SK-N-SH (cell line): ENCODE data around the gene FOXF2. TPM values are rescaled to one million over a fixed set of nuclear protein-coding genes. Genes with fewer than 3 reads are reported as not detected.

ENCODE experiments used
- CTCF ChIA-PET: fragments of 300-600, 350-600 bp; formaldehyde crosslinking; extraction: SDS; loops from one replicate; lab custom pipeline; 2021; lab: Yijun Ruan, JAX
- POLR2A ChIA-PET: fragments of 350-600 bp; sonication (Branson Sonifier 250); formaldehyde crosslinking; extraction: SDS; loops from one replicate; lab custom pipeline; 2020; ENCODE audit warnings: antibody characterized with exemption, inconsistent platforms; lab: Yijun Ruan, JAX
- DNase-seq: peaks from one replicate; pipeline ENCODE4 v3.0.0; 2012
- H2AFZ ChIP-seq: fragments of 200-600 bp; sonication (generic); 2 replicates; pipeline ENCODE4 v1.8.1; 2016; ENCODE audit warnings: antibody characterized with exemption, mild to moderate bottlenecking, low read depth
- H3F3A ChIP-seq: fragments of 200-600 bp; sonication (generic); replicated peaks from 2 replicates; pipeline ENCODE3; 2016; ENCODE audit warnings: antibody characterized with exemption, mild to moderate bottlenecking; ENCODE audit not compliant: insufficient read depth
- H3K27ac ChIP-seq, 2 experiments: fragments of 200-500 bp in 1 of 2; fragments of 200-600 bp in 1 of 2; sonication (Bioruptor generic) in 1 of 2; sonication (generic), shearing (Covaris generic) in 1 of 2; 2 replicates each; pipeline versions ENCODE4 v1.5.1 to v1.6.1; 2014 to 2016; ENCODE audit warnings: low read depth in 2 of 2, inconsistent platforms in 1 of 2, low read length in 1 of 2, mild to moderate bottlenecking in 1 of 2, mixed read lengths in 1 of 2
- H3K27me3 ChIP-seq: fragments of 200-600 bp; sonication (generic), shearing (Covaris generic); 2 replicates; pipeline ENCODE4 v1.6.1; 2016; ENCODE audit warnings: mixed run types; ENCODE audit not compliant: insufficient read depth
- H3K36me3 ChIP-seq, 2 experiments: fragments of 200-500 bp in 1 of 2; fragments of 200-600 bp in 1 of 2; sonication (Bioruptor generic) in 1 of 2; sonication (generic) in 1 of 2; replicated peaks in 1 of 2; 2 replicates each; pipeline versions ENCODE3 to v1.5.1; 2014 to 2016; ENCODE audit warnings: low read length in 1 of 2, mild to moderate bottlenecking in 1 of 2; ENCODE audit not compliant: insufficient read depth in 2 of 2, control insufficient read depth in 1 of 2
- H3K4me1 ChIP-seq, 2 experiments: fragments of 200-500 bp in 1 of 2; fragments of 200-600 bp in 1 of 2; sonication (Bioruptor generic) in 1 of 2; sonication (generic), shearing (Covaris generic) in 1 of 2; 2 replicates each; pipeline versions ENCODE4 v1.5.1 to v1.6.1; 2014 to 2016; ENCODE audit warnings: low read depth in 1 of 2, low read length in 1 of 2, mixed run types in 1 of 2; ENCODE audit not compliant: insufficient read depth in 2 of 2, control insufficient read depth in 1 of 2
- H3K4me2 ChIP-seq: fragments of 200-600 bp; sonication (generic), shearing (Covaris generic); 2 replicates; pipeline ENCODE4 v1.6.1; 2017; ENCODE audit warnings: mixed run types
- H3K4me3 ChIP-seq, 2 experiments: fragments of 200-500 bp in 1 of 2; fragments of 200-600 bp in 1 of 2; sonication (Bioruptor generic) in 1 of 2; sonication (generic), shearing (Covaris generic) in 1 of 2; 2 replicates each; pipeline versions ENCODE4 v1.5.1 to v1.8.1; 2014 to 2016; ENCODE audit warnings: low read depth in 2 of 2, inconsistent platforms in 1 of 2, low read length in 1 of 2, mild to moderate bottlenecking in 1 of 2, mixed read lengths in 1 of 2, moderate library complexity in 1 of 2
- H3K79me2 ChIP-seq: fragments of 200-600 bp; sonication (generic); 2 replicates; pipeline ENCODE4 v1.8.1; 2017; ENCODE audit warnings: mild to moderate bottlenecking; ENCODE audit not compliant: insufficient read depth
- H3K9ac ChIP-seq: fragments of 200-600 bp; sonication (generic); 2 replicates; pipeline ENCODE4 v1.6.1; 2017; ENCODE audit warnings: mixed run types
- H3K9me2 ChIP-seq: fragments of 200-600 bp; sonication (generic); 2 replicates; pipeline ENCODE4 v1.6.1; 2017; ENCODE audit warnings: mixed run types
- H3K9me3 ChIP-seq: fragments of 200-600 bp; sonication (generic); 2 replicates; pipeline ENCODE4 v1.6.1; 2017; ENCODE audit warnings: mixed run types, mild to moderate bottlenecking, moderate library complexity
- H4K20me1 ChIP-seq: fragments of 200-600 bp; sonication (generic); 2 replicates; pipeline ENCODE4 v1.6.1; 2017; ENCODE audit warnings: mild to moderate bottlenecking, mixed run types; ENCODE audit not compliant: insufficient read depth
- CTCF ChIP-seq: fragments of 200-600 bp; sonication (generic); IDR thresholded peaks from 2 replicates; pipeline ENCODE4 v1.6.1; 2017; ENCODE audit warnings: antibody characterized with exemption, mild to moderate bottlenecking, moderate library complexity
- ELF1 ChIP-seq: IDR thresholded peaks from 2 replicates; pipeline ENCODE4 v1.4.0; 2012
- EZH2phosphoT487 ChIP-seq: fragments of 200-600 bp; sonication (generic); IDR thresholded peaks from 2 replicates; pipeline ENCODE4 v1.6.1; 2017; ENCODE audit warnings: low read depth, mixed run types, mild to moderate bottlenecking, antibody characterized with exemption, moderate library complexity, borderline replicate concordance
- NRF1 ChIP-seq: IDR thresholded peaks from 2 replicates; pipeline ENCODE4 v1.6.1; 2012; ENCODE audit warnings: low read depth, mild to moderate bottlenecking, low read length
- PBX3 ChIP-seq: IDR thresholded peaks from 2 replicates; pipeline ENCODE4; 2012
- RAD21 ChIP-seq: IDR thresholded peaks from 2 replicates; pipeline ENCODE4 v1.6.1; 2012; ENCODE audit warnings: mild to moderate bottlenecking, low read length
- SMC3 ChIP-seq: IDR thresholded peaks from 2 replicates; pipeline ENCODE4 v1.6.1; 2012; ENCODE audit warnings: low read depth, low read length, improper control_type of control experiment
- WGBS: methylation state at CpG from one replicate; pipeline ENCODE4 v1.1.6; 2017; ENCODE audit warnings: low lambda C conversion rate; 5-methylcytosine and 5-hydroxymethylcytosine counted together
- polyA plus RNA-seq, 3 experiments: library from polyadenylated mRNA; depleted of rRNA; stranded (reverse); fragments of >200 nt; gene quantifications; 2 replicates each; pipeline ENCODE4 v1.2.3, GENCODE V29; 2012

Gene FOXF2
- polyA plus RNA-seq, 1 of the 3 experiments (the other 2 are of a cell fraction): not detected

- no peak overlapping the region for H3K4me2 ChIP-seq
- H3K9me3 ChIP-seq: no peaks in the 10 kb centered on the region
- H3F3A ChIP-seq: no peaks in the 10 kb centered on the region
- DNase-seq: no peak
- H3K27me3 ChIP-seq: peaks cover 98% of the 10 kb centered on the region
- no peaks in the 10 kb centered on the region for H4K20me1 ChIP-seq
- H3K36me3 ChIP-seq: no peaks in the 10 kb centered on the region
- peak overlapping the region in 1 of 2 experiments; percentile 51; a peak in 1 of 4 replicates for H3K4me3 ChIP-seq
- H3K79me2 ChIP-seq: no peaks in the 10 kb centered on the region
- ChIA-PET CTCF (interaction anchor here (0.6 to 5.0 kb wide), 35 partner anchors 8 to 1297 kb away, joined by 3 to 42 read pairs (median 4); no protein-coding TSS in a partner anchor), POLR2A (no interaction called here)
- no peaks in the 10 kb centered on the region for H3K4me1 ChIP-seq
- H3K27ac ChIP-seq: no peak overlapping the region
- 15% methylated on average over 15 of the region's 15 CpGs for WGBS
- H2AFZ ChIP-seq: no peak overlapping the region
- no peak for TF ChIP-seq PBX3
- TF ChIP-seq, all 33 proteins: peak for 0
- Histone ChIP-seq H3K9me2 (no peaks in the 10 kb centered on the region), H3K9ac (no peak overlapping the region)
Observed at GRCh38 chr6:1395941-1396908, 6.8 kb downstream of the FOXF2 start.

- Histone ChIP-seq H3K79me2 (no peaks in the 10 kb centered on the region), H3K4me3 (peak overlapping the region in 1 of 2 experiments; percentile 51; a peak in 1 of 4 replicates)
Observed at GRCh38 chr6:1396952-1397868, 7.8 kb downstream of the FOXF2 start.

More at GRCh38 chr6:1396952-1397868, 7.8 kb downstream of the FOXF2 start:
- Histone ChIP-seq H2AFZ (no peak overlapping the region), H3K36me3 (no peaks in the 10 kb centered on the region), H3K27ac (no peak overlapping the region), H3K9ac (no peak overlapping the region), H3K4me1 (no peaks in the 10 kb centered on the region)
- 11% methylated on average over 28 of the region's 28 CpGs for WGBS
- DNase-seq: peak; percentile 81
- CTCF ChIA-PET: interaction anchor here (0.5 to 5.0 kb wide), 48 partner anchors 8 to 1296 kb away, joined by 3 to 42 read pairs (median 4); no protein-coding TSS in a partner anchor
- peak; percentile 70 for TF ChIP-seq RAD21
- peak; percentile 68 for TF ChIP-seq SMC3
- no peak for TF ChIP-seq ELF1
- TF ChIP-seq NRF1: peak; percentile 14; the same call in 1 of the 2 replicates
- TF ChIP-seq EZH2phosphoT487: no peak
- TF ChIP-seq CTCF: peak; percentile 98
- TF ChIP-seq, all 33 proteins: peak for 4
- no peaks in the 10 kb centered on the region for H3K9me2 ChIP-seq
- no peak overlapping the region for H3K4me2 ChIP-seq
- POLR2A ChIA-PET: no interaction called here
- peaks cover 96% of the 10 kb centered on the region for H3K27me3 ChIP-seq
- no peaks in the 10 kb centered on the region for H4K20me1 ChIP-seq
- H3K9me3 ChIP-seq: no peaks in the 10 kb centered on the region
- no peaks in the 10 kb centered on the region for H3F3A ChIP-seq
